Eye (tissue), 1 donor: ENCODE measurements around the gene ANKRD45.
"Not testable (repeated sequence)": the region's sequence is repeated elsewhere in the genome, so short reads cannot be mapped to it uniquely, and the experiment has no call there.

Experiments
- DNase-seq: peaks from one replicate; pipeline ENCODE4 v3.0.0-alpha.2; 2015

ANKRD45 gene

DNA sequence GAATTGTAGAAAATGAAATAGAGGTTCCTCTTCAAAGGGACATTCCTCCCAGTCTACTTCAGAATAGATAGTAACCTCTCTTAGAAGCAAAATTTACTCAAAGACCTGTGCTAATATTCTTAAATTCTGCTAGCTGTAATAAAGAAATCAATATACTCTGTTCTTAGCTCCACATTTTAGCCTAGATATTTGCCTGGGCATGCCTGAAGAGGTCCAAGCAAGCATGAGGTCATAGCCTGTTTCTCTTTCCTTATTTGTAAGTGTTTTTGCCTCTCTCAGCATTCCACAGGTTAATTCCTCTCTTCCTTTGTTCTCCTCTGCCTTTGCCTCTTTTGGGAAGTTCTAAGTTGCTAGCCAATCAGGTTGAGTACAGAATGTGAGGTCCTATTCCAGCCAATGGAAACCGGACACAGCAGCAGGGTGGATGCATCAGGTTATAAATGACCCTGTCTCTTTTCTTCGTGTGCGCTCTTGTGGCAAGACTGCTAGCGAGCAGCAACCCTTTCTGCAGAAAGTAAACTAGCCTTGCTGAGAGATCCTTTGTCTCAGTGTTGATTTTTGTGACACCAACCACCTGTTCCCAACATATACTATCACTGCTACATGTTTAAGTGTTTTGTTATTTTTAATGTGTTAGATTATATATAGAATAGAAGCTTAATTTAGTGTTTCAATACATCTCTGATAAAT lies 27.1 kb downstream of the ANKRD45 start:
- not testable (repeated sequence) for DNase-seq

GRCh38 chr1:173639102-173639501 lies 30.5 kb downstream of the ANKRD45 start:
- no peak for DNase-seq

- no peak for DNase-seq
Observed at GRCh38 chr1:173638043-173639021, 31.3 kb downstream of the ANKRD45 start.

GRCh38 chr1:173637236-173638042 lies 32.2 kb downstream of the ANKRD45 start:
- not testable (repeated sequence) for DNase-seq

DNA sequence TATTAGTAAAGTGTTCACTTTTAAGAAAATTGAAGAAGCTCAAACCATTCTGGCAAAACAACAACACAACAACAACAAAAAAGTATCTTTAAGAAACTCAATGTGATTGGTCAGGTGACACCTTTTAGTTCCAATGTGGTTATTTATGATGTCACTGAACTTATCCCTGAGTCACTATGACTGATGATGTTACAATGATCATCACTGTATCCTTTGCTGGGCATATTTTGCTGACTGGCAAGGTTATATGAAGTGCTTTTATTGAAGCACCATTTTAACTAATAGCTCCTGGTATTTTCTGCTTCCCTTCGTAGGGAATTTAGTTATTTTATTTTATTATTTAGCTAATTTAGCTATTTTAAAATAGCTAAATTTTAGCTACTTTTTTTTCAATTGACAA lies 34.5 kb downstream of the ANKRD45 start, which contains the start of gene TEX50:
TSS of gene TEX50 (plus strand) at position 223 of the 400 bp plus-strand sequence. CDS start 184 bp downstream, outside the sequence.
- no peak for DNase-seq

DNA sequence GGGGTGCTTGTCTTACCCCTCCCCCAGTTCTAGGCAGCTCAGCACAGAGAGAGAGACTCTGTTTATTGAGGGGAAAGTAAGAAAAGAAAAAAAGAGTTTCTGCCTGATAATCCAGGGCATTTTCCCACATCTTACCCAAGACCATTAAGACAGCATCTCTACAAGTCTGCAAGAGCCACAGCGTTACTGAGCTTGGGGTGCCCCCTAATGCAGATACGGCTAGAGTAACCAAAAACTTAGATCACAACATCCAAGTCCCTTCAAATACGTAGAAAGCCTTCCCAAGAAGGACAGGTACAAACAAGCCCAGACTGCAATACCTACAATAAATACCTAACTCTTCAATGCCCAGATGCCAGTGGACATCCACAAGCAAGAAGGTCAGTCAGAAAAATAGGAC lies 40.8 kb downstream of the ANKRD45 start:
- no peak for DNase-seq

DNA sequence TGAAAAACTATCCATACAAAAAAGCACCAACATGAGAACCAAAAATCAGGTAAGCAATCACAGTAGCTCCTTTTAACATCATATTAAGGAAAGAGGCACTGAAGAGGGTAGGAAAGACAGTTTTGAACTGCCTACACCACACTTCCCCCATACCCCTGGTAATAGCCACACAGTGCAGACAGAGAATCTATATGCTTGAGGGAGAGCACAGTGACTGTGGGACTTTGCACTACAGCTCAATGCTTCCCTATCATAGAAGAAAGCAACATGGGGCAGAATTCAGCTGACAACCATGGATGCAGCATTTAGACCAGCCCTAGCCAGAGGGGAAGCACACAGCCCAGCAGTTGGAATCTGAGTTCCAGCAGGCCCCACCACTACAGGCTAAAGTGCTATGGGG lies 42.4 kb downstream of the ANKRD45 start:
- no peak for DNase-seq

GRCh38 chr1:173616859-173617258 lies 52.8 kb downstream of the ANKRD45 start:
- no peak for DNase-seq

GRCh38 chr1:173613086-173613485 lies 56.6 kb downstream of the ANKRD45 start:
- DNase-seq = not testable (repeated sequence)

DNA sequence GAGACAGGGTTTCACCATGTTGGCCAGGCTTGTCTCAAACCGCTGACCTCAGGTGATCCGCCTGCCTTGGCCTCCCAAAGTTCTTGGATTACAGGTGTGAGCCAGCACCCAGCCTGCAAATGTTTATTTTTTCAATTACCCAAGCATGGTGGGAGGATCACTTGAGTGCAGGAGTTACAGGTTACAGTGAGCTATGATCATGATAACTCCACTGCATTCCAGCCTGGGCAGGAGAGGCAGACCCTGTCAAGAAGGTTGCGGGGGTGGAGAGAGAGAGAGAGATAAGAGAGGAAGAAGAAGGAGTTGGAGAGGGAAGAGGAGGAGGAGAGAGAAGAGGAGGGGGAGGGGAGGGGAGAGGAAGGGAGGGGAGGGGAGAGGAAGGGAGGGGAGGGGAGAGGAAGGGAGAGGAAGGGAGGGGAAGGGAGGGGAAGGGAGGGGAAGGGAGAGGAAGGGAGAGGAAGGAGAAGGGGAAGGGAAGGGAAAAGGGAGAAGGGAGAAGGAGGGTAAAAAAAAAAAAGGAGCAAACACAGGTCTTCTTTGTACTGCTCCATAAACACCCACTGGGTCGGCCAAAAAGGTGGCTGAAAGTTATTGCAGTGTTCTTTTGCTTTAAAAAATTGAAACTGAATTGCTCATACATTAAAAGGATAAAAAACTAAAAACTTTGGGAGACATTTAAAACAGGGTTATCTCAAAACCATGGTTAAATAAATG lies 61.0 kb downstream of the ANKRD45 start:
- DNase-seq = no peak

- no peak for DNase-seq
Observed at GRCh38 chr1:173603056-173603591, 66.5 kb downstream of the ANKRD45 start, which contains the start of gene SLC9C2. SLC9C2 (minus strand) TSS chr1:173603072; CDS start chr1:173601776, 1,296 bp downstream.

- no peak for DNase-seq
Observed at GRCh38 chr1:173601588-173601987, 68.1 kb downstream of the ANKRD45 start.

DNA sequence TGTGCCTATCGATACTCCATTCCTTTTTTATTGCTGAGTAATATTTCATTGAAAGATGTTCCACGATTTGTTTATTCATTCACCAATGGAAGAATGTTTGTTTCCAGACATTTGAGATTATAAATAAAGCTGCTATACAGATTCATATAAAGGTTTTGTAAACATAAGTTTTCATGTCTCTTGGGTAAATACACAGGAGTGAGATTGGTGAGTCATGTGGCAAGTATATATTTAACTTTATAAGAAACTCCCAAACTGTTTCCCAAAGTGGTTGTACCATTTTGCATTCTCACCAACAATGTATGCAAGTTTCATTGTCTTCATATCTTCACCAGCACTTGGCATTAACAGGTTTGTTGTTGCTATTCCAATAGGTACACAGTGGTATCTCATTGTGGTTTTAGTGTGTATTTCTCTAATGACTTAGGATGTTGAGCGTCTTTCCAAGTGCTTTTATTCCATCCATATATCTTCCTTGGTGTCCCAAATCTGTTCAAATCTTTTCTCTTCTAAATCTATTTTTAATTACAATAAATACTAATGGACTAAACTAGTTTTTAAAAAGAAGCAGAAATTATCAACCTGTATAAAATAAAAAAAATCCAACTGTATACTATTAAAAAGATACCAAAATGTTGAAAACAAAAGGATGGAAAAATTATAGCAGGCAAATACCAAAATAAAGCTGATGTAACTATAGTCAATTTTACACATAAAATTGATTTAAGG lies 73.4 kb downstream of the ANKRD45 start:
- no peak for DNase-seq

- not testable (repeated sequence) for DNase-seq
Observed at GRCh38 chr1:173591138-173591537, 78.5 kb downstream of the ANKRD45 start.

DNA sequence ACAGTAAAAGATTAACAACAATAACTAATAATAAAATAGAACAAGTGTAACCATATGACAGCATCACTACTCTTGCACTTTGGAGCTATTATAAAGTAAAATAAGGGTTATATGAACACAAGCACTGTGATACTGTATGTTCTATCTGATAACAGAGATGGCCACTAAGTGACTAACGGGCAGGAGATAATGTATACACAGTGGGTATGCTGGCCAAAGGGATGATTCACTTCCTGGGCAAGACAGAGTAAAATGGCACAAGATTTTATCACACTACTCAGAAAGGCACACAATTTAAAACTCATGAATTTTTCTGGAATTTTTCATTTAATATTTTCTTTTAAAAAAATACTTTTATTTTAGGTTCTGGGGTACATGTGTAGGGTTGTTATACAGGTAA lies 79.1 kb downstream of the ANKRD45 start:
- DNase-seq = no peak

DNA sequence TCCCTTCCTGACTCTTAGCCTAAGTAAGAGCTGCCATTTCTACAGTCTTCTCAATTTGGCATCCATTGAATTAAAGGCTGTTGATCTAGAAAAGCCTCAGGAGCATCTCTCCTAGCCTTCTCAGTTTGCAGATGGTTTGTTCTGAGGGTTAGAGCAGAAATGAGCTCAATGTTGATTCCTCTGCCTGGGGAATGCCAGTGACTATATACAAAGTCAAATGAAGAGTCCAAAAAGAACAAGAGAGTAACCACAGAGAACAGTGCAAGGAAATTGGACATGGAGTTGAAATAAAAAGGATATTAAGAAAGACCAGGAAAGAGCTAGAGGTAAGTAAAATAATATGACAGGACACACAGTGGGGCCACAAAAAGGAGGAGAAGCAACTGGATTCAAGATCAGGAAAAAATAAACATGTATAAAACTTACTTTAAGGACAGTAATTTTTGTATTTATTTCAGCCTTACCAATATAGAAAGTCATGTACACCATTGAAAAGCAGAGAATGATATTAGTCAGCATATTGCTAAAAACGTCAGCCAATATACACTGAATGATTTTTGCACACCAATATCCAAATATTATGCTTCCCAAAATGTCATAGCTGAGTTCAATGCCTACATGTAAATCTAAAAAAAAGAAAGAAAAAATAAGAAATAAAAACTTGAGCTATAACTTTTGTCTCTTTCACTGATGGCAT lies 88.1 kb downstream of the ANKRD45 start:
- no peak for DNase-seq

GRCh38 chr1:173580658-173581057 lies 89.0 kb downstream of the ANKRD45 start:
- DNase-seq = no peak

GRCh38 chr1:173580071-173580470 lies 89.6 kb downstream of the ANKRD45 start:
- DNase-seq = no peak

GRCh38 chr1:173573596-173573995 lies 96.1 kb downstream of the ANKRD45 start:
- no peak for DNase-seq

DNA sequence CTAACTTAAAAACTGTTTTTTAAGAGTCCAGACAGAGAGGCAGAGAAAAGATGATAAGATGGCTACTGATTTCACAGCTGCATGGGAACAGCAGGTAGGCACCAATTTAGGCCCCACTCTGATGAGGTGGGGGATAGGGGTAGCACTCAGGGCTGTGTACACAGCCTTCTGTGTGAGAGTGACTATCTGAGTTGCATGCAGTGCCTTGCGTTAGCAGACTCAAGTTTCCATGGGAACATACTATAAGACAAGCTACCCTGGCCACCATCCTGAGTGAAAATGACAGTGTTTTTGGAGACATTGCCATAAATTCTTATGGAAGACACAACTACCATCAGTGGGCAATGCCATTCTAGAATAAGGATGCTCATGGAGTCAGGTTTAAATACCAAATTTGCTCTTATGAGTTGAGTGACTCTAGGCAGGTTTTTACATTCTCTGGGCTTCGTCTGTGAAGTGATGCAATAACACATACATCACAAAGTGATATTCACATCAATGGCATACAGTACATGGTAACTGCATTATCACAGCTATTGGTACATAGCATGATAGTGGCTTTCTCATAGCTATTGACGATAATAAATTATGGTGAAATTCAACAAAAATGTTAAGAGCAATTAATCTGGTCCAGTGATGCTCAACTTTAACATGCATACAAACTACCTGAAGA lies 97.3 kb downstream of the ANKRD45 start:
- no peak for DNase-seq
